H1 (cell line): ENCODE results near the gene SEMA4D. TPM values are rescaled to one million over a fixed set of nuclear protein-coding genes. Genes with fewer than 3 reads are reported as not detected.

Experiments used
- CTCF ChIA-PET: fragments of 300-600 bp; sonication (Branson Sonifier 250); formaldehyde crosslinking; loops from one replicate; lab custom pipeline; 2021; ENCODE audit not compliant: partially characterized antibody; lab: Charles Lee
- POLR2A ChIA-PET: fragments of 300-600 bp; sonication (Branson Sonifier 250); formaldehyde crosslinking; loops from one replicate; lab custom pipeline; 2021; ENCODE audit warnings: inconsistent platforms; ENCODE audit not compliant: partially characterized antibody; lab: Charles Lee
- DNase-seq, 2 experiments: peaks; one replicate each; pipeline versions ENCODE4 v3.0.0 to v3.0.0-alpha.2; 2010 to 2022; ENCODE audit warnings: low spot score in 2 of 2, low read depth in 1 of 2, mixed read lengths in 1 of 2
- FAIRE-seq: peaks from 2 replicates; lab custom pipeline; 2011; peaks lifted over from hg19 to GRCh38; lab: Jason Lieb, UNC
- H2AFZ ChIP-seq: 2 replicates; pipeline ENCODE4 v1.8.1; 2012; ENCODE audit warnings: low read length, inconsistent platforms
- H2AK5ac ChIP-seq: 2 replicates; pipeline ENCODE4 v1.6.1; 2013; ENCODE audit warnings: low read depth, low read length
- H2BK120ac ChIP-seq: replicated peaks from 2 replicates; pipeline ENCODE3; 2013; ENCODE audit warnings: low read depth, low read length, inconsistent platforms
- H2BK12ac ChIP-seq: 2 replicates; pipeline ENCODE4 v1.6.1; 2013; ENCODE audit warnings: low read depth, low read length
- H2BK15ac ChIP-seq: 2 replicates; pipeline ENCODE4 v1.6.1; 2013; ENCODE audit warnings: low read length
- H2BK20ac ChIP-seq: 2 replicates; pipeline ENCODE4 v1.6.1; 2013; ENCODE audit warnings: low read length
- H2BK5ac ChIP-seq: 2 replicates; pipeline ENCODE4 v1.6.1; 2013; ENCODE audit warnings: low read depth, low read length
- H3K14ac ChIP-seq: 2 replicates; pipeline ENCODE4 v1.6.1; 2013; ENCODE audit warnings: inconsistent platforms; ENCODE audit not compliant: insufficient read length
- H3K18ac ChIP-seq: 2 replicates; pipeline ENCODE4 v1.6.1; 2013; ENCODE audit warnings: low read length; ENCODE audit errors: extremely low read depth
- H3K23ac ChIP-seq: 2 replicates; pipeline ENCODE4 v1.6.1; 2013; ENCODE audit warnings: inconsistent platforms; ENCODE audit not compliant: insufficient read length
- H3K23me2 ChIP-seq: 2 replicates; pipeline ENCODE4 v1.6.1; 2013; ENCODE audit warnings: low read depth, low read length
- H3K27ac ChIP-seq: 2 replicates; pipeline ENCODE4 v1.6.1; 2011; ENCODE audit warnings: low read depth, low read length, inconsistent platforms
- H3K27me3 ChIP-seq, 4 experiments: replicated peaks in 1 of 4; 1 replicate in 1 of 4; 2 replicates in 3 of 4; pipeline versions ENCODE4 v1.6.1 to v1.8.1; 2011 to 2013; ENCODE audit warnings: low read length in 3 of 4, mild to moderate bottlenecking in 3 of 4, inconsistent platforms in 2 of 4, mixed read lengths in 2 of 4, moderate library complexity in 1 of 4; ENCODE audit not compliant: control insufficient read depth in 3 of 4, insufficient read depth in 3 of 4; ENCODE audit errors: extremely low read depth in 1 of 4
- H3K36me3 ChIP-seq, 4 experiments: 2 replicates each; pipeline versions ENCODE4 v1.6.1 to v1.8.1; 2011 to 2013; ENCODE audit warnings: mild to moderate bottlenecking in 4 of 4, low read length in 3 of 4, moderate library complexity in 2 of 4, control low read depth in 1 of 4, inconsistent platforms in 1 of 4; ENCODE audit not compliant: insufficient read depth in 4 of 4, control insufficient read depth in 2 of 4
- H3K4ac ChIP-seq: replicated peaks from 2 replicates; pipeline ENCODE3; 2013; ENCODE audit warnings: low read length, low read depth, mixed read lengths, inconsistent platforms; ENCODE audit not compliant: insufficient read length
- H3K4me1 ChIP-seq, 4 experiments: replicated peaks in 1 of 4; 1 replicate in 1 of 4; 2 replicates in 3 of 4; pipeline versions ENCODE4 v1.6.1 to v1.8.1; 2011 to 2013; ENCODE audit warnings: low read length in 3 of 4, inconsistent platforms in 2 of 4, mixed read lengths in 1 of 4; ENCODE audit not compliant: insufficient read depth in 4 of 4, control insufficient read depth in 3 of 4
- H3K4me2 ChIP-seq, 2 experiments: 2 replicates each; pipeline versions ENCODE4 v1.6.1 to v1.8.1; 2011 to 2013; ENCODE audit warnings: low read depth in 2 of 2, low read length in 2 of 2, control low read depth in 1 of 2, inconsistent platforms in 1 of 2, mild to moderate bottlenecking in 1 of 2; ENCODE audit not compliant: insufficient read depth in 1 of 2
- H3K4me3 ChIP-seq, 4 experiments: fragments of 200-600, 300-600 bp in 1 of 4; sonication (generic), shearing (Covaris generic), sonication (Bioruptor Twin) in 1 of 4; 2 replicates each; pipeline versions ENCODE4 v1.5.1 to v1.8.1; 2011 to 2016; ENCODE audit warnings: low read length in 4 of 4, low read depth in 3 of 4, control low read depth in 2 of 4, inconsistent platforms in 2 of 4, mild to moderate bottlenecking in 2 of 4, mixed read lengths in 1 of 4, moderate library complexity in 1 of 4; ENCODE audit not compliant: insufficient read depth in 2 of 4; ENCODE audit errors: extremely low read depth in 1 of 4
- H3K56ac ChIP-seq: replicated peaks from 2 replicates; pipeline ENCODE3; 2013; ENCODE audit warnings: low read depth, mild to moderate bottlenecking, mixed read lengths, low read length, inconsistent platforms; ENCODE audit not compliant: insufficient read length
- H3K79me1 ChIP-seq: 2 replicates; pipeline ENCODE4 v1.6.1; 2013; ENCODE audit warnings: low read depth, low read length, control low read depth
- H3K79me2 ChIP-seq, 2 experiments: 2 replicates each; pipeline versions ENCODE4 v1.6.1 to v1.8.1; 2012 to 2013; ENCODE audit warnings: low read length in 2 of 2, mild to moderate bottlenecking in 2 of 2, inconsistent platforms in 1 of 2; ENCODE audit not compliant: insufficient read depth in 2 of 2, control insufficient read depth in 1 of 2
- H3K9ac ChIP-seq, 4 experiments: replicated peaks in 1 of 4; 1 replicate in 1 of 4; 2 replicates in 3 of 4; pipeline versions ENCODE4 v1.6.1 to v1.8.1; 2011 to 2013; ENCODE audit warnings: low read depth in 3 of 4, low read length in 3 of 4, control low read depth in 2 of 4, mild to moderate bottlenecking in 2 of 4, moderate library complexity in 2 of 4, inconsistent platforms in 1 of 4; ENCODE audit errors: extremely low read depth in 1 of 4
- H3K9me3 ChIP-seq, 2 experiments: 2 replicates each; pipeline versions ENCODE4 v1.6.1 to v1.8.1; 2012 to 2013; ENCODE audit warnings: mild to moderate bottlenecking in 2 of 2, moderate library complexity in 2 of 2, control low read depth in 1 of 2, inconsistent platforms in 1 of 2, low read depth in 1 of 2, low read length in 1 of 2, mixed read lengths in 1 of 2; ENCODE audit not compliant: insufficient read depth in 2 of 2
- H4K20me1 ChIP-seq, 2 experiments: replicated peaks in 1 of 2; 2 replicates each; pipeline versions ENCODE3 to v1.8.1; 2011 to 2013; ENCODE audit warnings: inconsistent platforms in 2 of 2, low read length in 2 of 2, mild to moderate bottlenecking in 1 of 2; ENCODE audit not compliant: insufficient read depth in 2 of 2, control insufficient read depth in 1 of 2
- H4K5ac ChIP-seq: 2 replicates; pipeline ENCODE4 v1.6.1; 2013; ENCODE audit warnings: low read length, low read depth, mixed read lengths, inconsistent platforms; ENCODE audit not compliant: insufficient read length
- H4K8ac ChIP-seq: 2 replicates; pipeline ENCODE4 v1.8.0; 2013; ENCODE audit warnings: mild to moderate bottlenecking, moderate library complexity, low read length, inconsistent platforms; ENCODE audit not compliant: insufficient read depth; ENCODE audit errors: extremely low read depth
- H4K91ac ChIP-seq: replicated peaks from 2 replicates; pipeline ENCODE3; 2013; ENCODE audit warnings: low read length, mixed read lengths, inconsistent platforms; ENCODE audit not compliant: insufficient read length
- ATF2 ChIP-seq: IDR thresholded peaks from 2 replicates; pipeline ENCODE4 v1.6.1; 2012; ENCODE audit warnings: low read length, inconsistent platforms
- BACH1 ChIP-seq: IDR thresholded peaks from 2 replicates; pipeline ENCODE4 v1.6.1; 2012; ENCODE audit warnings: low read length, improper control_type of control experiment
- BRCA1 ChIP-seq: IDR thresholded peaks from 2 replicates; pipeline ENCODE4 v1.6.1; 2012; ENCODE audit warnings: low read depth, low read length, improper control_type of control experiment
- EP300 ChIP-seq, 2 experiments: IDR thresholded peaks; 1 replicate in 1 of 2; 2 replicates in 1 of 2; pipeline ENCODE4 v1.6.1; 2011 to 2012; ENCODE audit warnings: low read depth in 2 of 2, low read length in 2 of 2, mild to moderate bottlenecking in 2 of 2, borderline replicate concordance in 1 of 2, inconsistent platforms in 1 of 2, moderate library complexity in 1 of 2
- JUND ChIP-seq: IDR thresholded peaks from 2 replicates; pipeline ENCODE4 v1.6.1; 2011; ENCODE audit warnings: mild to moderate bottlenecking, improper control_type of control experiment, low read length
- MAX ChIP-seq: IDR thresholded peaks from 2 replicates; pipeline ENCODE4 v1.6.1; 2012; ENCODE audit warnings: inconsistent platforms
- POU5F1 ChIP-seq: IDR thresholded peaks from 2 replicates; pipeline ENCODE4 v1.6.1; 2011; ENCODE audit warnings: low read depth, mild to moderate bottlenecking, low read length, moderate library complexity
- RNF2 ChIP-seq: fragments of 200-900, 300-1000 bp; sonication (generic); IDR thresholded peaks from 2 replicates; pipeline ENCODE4 v1.7.1; 2016; ENCODE audit warnings: borderline replicate concordance, low read depth, mild to moderate bottlenecking, antibody characterized with exemption, low read length; ENCODE audit not compliant: poor library complexity, severe bottlenecking; ENCODE audit errors: missing control alignments
- SIN3A ChIP-seq, 2 experiments: IDR thresholded peaks in 1 of 2; conservative IDR thresholded peaks in 1 of 2; 2 replicates each; pipeline ENCODE4 v1.6.1; 2011 to 2012; ENCODE audit warnings: low read length in 2 of 2, improper control_type of control experiment in 1 of 2, low read depth in 1 of 2, mild to moderate bottlenecking in 1 of 2
- SP1 ChIP-seq: IDR thresholded peaks from 2 replicates; pipeline ENCODE4 v1.6.1; 2011; ENCODE audit warnings: low read depth, low read length
- SP2 ChIP-seq: IDR thresholded peaks from 2 replicates; pipeline ENCODE4 v1.6.1; 2012; ENCODE audit warnings: mild to moderate bottlenecking, low read length, inconsistent platforms
- SUZ12 ChIP-seq: fragments of 200-600 bp; sonication (generic); IDR thresholded peaks from 2 replicates; pipeline ENCODE4 v1.6.1; 2012; ENCODE audit warnings: mild to moderate bottlenecking, inconsistent platforms, low read length, moderate library complexity, mixed read lengths
- TAF1 ChIP-seq: IDR thresholded peaks from 2 replicates; pipeline ENCODE4 v1.6.1; 2011; ENCODE audit warnings: mild to moderate bottlenecking, low read depth, low read length
- polyA plus RNA-seq, 7 experiments: library from polyadenylated mRNA; depleted of rRNA in 3 of 7; stranded (reverse) in 5 of 7; unstranded in 2 of 7; fragments of >200 nt in 5 of 7; fragments of 200-250 nt in 2 of 7; gene quantifications; 1 replicate in 5 of 7; 2 replicates in 1 of 7; 4 replicates in 1 of 7; pipeline versions ENCODE4 v1.2.1 to v1.2.3, GENCODE V29; 2011 to 2013; ENCODE audit warnings: missing spikeins in 2 of 7, mixed read lengths in 2 of 7
- total RNA-seq: library from RNA; stranded (reverse); fragmentation: NEBNext Ultra II Directional; extraction: Animal tissue kit (Norgen Biotek cat#: 25700); gene quantifications from 2 replicates; pipeline ENCODE4 v1.2.1, GENCODE V29; 2021

The SEMA4D gene
- total and polyA plus RNA-seq, 2 of the 8 experiments (the other 6 are each of a cell fraction or from before 2014, with no cell fraction given): 21.0 to 70.4 TPM

GRCh38 chr9:89486681-89487080 is 11.2 kb downstream of the SEMA4D start:
- peaks cover 4 to 24% (median 9%) of the 10 kb centered on the region in 4 experiments for H3K4me1 ChIP-seq
- no peak overlapping the region for H3K56ac ChIP-seq
- no peak overlapping the region for H2AFZ ChIP-seq
- H3K23ac ChIP-seq: no peak overlapping the region
- H3K27ac ChIP-seq: no peak overlapping the region
- H3K18ac ChIP-seq: no peak overlapping the region
- TF ChIP-seq RNF2 (no peak), SUZ12 (no peak), TAF1 (no peak), EP300 (IDR thresholded peaks at IDR 0.05; ENCODE audit: borderline replicate concordance in 1 of 2, low read depth in 2 of 2, low read length in 2 of 2) (no peak), POU5F1 (no peak), ATF2 (no peak), JUND (no peak), BACH1 (no peak), SP1 (no peak), SIN3A (conservative IDR thresholded peaks at IDR 0.05 in 1 of 2, IDR thresholded peaks at IDR 0.05 in 1 of 2; ENCODE audit: low read depth in 1 of 2, low read length in 2 of 2) (no peak), BRCA1 (no peak), SP2 (no peak), MAX (no peak)
- ChIA-PET CTCF (interaction anchor here (1.0 kb wide), 1 partner anchor 57 kb away, joined by 3 read pairs; no protein-coding TSS in a partner anchor), POLR2A (interaction anchor here (1.3 kb wide), 1 partner anchor 36 kb away, joined by 3 read pairs; no protein-coding TSS in a partner anchor)
- no peak overlapping the region for H2BK120ac ChIP-seq
- H3K79me1 ChIP-seq: peaks cover 24% of the 10 kb centered on the region
- H2BK5ac ChIP-seq: no peak overlapping the region
- H3K4me2 ChIP-seq: no peak overlapping the region
- no peak for DNase-seq
- no peaks in the 10 kb centered on the region; a peak in 2 of 8 replicates for H3K36me3 ChIP-seq
- no peak overlapping the region for H3K4me3 ChIP-seq
- H3K79me2 ChIP-seq: peaks cover 6 to 96% of the 10 kb centered on the region in 2 experiments; a peak in 3 of 4 replicates
- H4K8ac ChIP-seq: no peak overlapping the region
- H2BK15ac ChIP-seq: no peak overlapping the region
- peaks cover 7% of the 10 kb centered on the region for H3K23me2 ChIP-seq
- H3K27me3 ChIP-seq: no peaks in the 10 kb centered on the region
- no peak overlapping the region for H3K4ac ChIP-seq
- no peak overlapping the region for H4K91ac ChIP-seq
- no peak overlapping the region for H2AK5ac ChIP-seq
- H3K14ac ChIP-seq: no peak overlapping the region
- H3K9me3 ChIP-seq: no peaks in the 10 kb centered on the region
- peaks cover 8 to 25% of the 10 kb centered on the region in 2 experiments for H4K20me1 ChIP-seq
- no peak overlapping the region for H4K5ac ChIP-seq
- no peak overlapping the region for H2BK20ac ChIP-seq
- H3K9ac ChIP-seq: no peak overlapping the region
- no peak overlapping the region for H2BK12ac ChIP-seq
- no peak for FAIRE-seq
